ENCODE measurements around the gene RCBTB1.
"Not testable (repeated sequence)": the region's sequence is repeated elsewhere in the genome, so short reads cannot be mapped to it uniquely, and the experiment has no call there.

The RCBTB1 gene

DNA sequence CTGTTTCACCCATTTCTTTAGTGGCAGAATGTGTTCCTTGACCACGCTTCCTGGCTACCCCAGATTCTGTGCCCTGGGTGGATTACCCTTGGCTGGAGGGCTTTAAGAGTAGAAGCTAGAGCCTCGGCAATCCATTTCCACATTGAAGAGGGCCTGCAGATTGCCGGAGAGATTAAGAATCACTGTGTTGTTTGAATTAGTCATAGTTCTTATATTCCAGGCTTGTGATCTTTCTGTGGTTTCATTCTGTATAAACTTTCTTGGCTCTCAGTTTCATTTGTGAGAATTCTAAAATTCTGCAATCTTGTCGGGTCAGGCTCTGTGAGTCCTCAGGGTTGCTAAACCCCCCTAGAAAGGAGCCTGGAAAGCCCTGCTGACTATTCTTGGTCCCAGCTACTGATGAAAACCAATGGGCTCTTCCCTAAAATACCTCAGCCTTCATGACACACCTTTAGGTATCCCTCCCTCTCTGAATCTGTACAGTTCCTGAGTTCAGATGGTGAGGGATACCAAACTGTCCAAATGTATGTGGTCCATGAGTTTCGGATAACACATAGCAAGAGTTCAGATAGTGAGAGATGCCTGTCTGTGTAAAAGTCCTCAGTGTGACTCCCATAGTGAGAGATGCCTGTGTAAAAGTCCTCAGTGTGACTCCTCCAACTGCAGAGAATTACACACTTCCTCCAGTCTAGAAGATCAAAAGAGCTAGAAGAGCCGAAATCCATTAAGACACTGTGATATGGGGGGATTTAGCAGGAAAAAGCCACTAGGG, 85.3 kb downstream of the RCBTB1 start:
- no peak for DNase-seq

- no peak for DNase-seq
Measured at GRCh38 chr13:49498206-49498605, 87.2 kb downstream of the RCBTB1 start.

DNA sequence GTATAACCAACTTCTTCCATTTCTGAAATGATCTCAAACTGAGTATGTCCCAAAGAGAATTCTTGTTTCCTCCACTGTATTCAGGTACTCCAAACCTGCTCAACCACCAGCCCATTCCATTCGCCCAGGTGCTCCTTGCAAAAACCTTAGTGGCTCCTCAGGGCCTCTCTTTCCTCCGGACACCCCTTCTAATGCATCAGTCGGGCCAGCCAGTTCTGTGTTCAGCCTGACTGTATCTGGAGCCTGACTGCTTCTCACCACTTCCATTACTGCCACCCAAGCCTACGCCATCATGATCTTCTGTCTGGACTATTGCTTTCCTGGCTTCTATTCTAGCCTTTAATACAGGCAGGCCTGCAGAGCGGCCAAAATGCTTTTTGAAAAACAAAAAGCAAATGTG, 88.1 kb downstream of the RCBTB1 start:
- no peak for DNase-seq

DNA sequence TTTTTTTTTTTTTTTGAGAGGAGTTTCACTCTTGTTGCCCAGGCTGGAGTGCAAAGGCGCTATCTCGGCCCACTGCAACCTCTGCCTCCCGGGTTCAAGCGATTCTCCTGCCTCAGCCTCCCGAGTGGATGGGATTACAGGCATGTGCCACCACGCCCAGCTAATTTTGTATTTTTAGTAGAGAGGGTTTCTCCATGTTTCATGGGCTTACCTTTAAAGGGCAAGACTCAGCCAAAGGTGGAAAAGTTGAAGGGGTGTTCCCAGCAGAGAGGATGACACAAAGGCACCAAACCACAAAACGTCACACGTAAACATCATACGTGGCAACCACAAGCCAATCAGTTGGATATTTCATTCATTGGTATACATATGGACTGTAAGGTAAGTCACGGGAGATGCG, 88.5 kb downstream of the RCBTB1 start:
- DNase-seq, result not testable (repeated sequence)

GRCh38 chr13:49495783-49496762, 89.3 kb downstream of the RCBTB1 start, which contains the start of gene PHF11:
Gene PHF11 (plus strand): TSS chr13:49495953. CDS start chr13:49496002, 49 bp downstream.
- peak; percentile 58 to 73 for DNase-seq

GRCh38 chr13:49494645-49495044, 90.7 kb downstream of the RCBTB1 start:
- DNase-seq, result peak; percentile 31 to 58

- no peak for DNase-seq
Measured at GRCh38 chr13:49488563-49488962, 96.8 kb downstream of the RCBTB1 start.

All from Kasumi-1 (cell line).